Activated gamma-delta T cell (primary cell): ENCODE results near the gene B4GALT5.

Experiments used
- DNase-seq: peaks from one replicate; lab custom pipeline; 2025; lab: John Stamatoyannopoulos, UW

The B4GALT5 gene

DNA sequence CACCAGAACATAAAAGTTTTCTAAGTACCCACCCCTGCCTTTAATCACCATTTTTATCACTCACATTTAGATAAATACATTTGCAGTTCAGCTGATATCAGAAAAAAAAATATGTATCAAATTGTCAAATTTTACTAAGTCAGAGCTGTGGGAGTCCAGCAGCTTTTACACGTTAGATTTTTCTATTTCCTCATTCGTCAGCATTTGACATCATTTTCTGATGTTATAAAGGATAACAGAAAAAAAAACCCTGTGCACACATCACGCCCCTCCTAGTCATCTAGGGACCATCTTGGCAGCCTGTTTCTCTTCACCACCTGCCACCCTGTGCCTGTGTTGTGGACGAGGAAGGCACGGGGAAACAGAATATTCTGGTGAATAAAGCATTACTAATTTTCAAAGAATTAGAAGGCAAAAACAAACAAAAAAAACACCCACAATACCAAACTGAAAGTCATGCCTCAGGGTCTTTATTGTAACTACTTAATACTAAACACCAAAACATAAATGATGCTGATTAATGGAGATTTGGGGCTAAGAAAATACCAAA, 12.4 kb downstream of the B4GALT5 start:
- no peak for DNase-seq

DNA sequence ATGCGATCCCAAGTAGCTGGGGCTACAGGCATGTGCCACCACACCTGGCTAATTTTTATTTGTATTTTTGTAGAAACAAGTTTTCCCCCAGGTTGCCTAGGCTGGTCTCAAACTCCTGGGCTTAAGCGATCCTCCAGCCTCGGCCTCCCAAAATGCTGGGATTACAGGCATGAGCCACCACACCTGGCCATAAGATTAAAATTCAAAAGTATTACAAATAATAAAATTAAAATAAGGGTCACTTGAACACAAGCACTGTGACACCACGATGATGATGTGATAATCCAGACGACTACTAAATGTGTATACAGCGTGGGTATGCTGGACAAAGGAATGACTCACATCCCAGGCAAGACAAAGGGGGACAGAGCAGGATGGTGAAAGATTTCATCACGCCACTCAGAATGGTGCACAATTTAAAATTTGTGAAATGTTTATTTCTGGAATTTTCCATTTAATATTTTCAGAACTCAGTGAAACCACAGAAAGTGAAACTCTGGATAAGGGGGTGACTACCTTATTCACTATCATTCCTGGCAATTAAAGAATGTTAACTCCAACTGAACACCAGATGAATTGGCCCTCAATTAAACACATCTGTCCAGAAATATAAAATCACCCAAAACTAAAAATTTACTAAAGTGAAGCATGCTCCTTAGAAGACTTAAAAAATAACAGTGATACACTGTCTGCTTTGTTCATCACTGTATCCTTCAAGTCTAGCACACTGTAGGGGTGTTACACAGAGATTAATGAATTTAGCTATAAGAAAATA, 13.1 kb downstream of the B4GALT5 start:
- no peak for DNase-seq

DNA sequence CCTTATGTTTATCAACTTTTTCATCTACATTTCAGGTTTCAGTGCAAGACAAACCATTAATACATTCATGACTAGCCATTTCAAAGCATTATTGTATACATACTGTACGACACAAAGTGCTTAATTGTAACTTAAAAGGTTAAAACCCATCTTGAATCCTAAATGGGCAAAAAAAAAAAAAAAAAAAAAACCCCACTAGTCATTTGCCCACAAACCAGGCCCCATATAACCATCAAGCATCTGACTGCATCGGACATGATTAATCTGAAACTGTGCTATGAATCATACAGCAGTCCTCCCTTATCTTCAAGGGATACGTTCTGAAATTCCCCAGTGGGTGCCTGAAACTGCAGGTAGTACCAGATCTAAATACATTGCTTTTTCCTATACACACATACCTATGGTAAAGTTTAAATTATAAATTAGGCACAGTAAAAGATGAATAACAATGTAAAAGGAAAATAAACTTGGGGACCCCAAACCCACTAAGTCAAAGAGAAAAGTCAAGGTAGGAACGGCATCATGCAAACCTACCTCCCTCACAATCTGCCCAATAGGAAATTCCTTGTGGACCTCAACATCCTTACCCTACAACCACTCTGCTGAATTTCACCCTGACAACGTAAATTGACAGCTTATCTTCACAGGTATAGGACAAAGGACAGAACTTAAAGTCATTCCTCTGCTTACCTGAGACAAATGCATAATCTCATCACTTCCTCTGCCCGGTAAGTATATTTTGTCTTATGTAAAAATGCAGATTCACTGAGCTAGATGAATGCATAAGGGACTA, 14.3 kb downstream of the B4GALT5 start:
- DNase-seq = no peak

DNA sequence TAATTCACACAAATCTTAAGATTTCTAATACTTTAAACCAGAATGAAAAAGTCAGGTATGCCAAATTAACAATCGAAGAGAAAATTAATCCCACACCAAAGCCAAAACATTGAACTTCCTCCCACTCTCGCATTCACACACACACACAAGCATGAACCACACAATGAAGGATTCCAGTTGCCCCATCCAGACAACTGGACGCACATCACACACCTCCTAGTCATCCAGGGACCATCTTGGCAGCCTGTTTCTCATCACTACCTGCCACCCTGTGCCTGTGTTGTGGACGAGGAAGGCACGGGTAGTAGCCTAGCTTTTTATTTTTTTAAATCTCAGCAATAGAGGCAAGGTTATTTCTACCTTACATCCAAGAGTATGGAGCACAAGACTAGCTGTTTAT, 15.2 kb downstream of the B4GALT5 start:
- no peak for DNase-seq

DNA sequence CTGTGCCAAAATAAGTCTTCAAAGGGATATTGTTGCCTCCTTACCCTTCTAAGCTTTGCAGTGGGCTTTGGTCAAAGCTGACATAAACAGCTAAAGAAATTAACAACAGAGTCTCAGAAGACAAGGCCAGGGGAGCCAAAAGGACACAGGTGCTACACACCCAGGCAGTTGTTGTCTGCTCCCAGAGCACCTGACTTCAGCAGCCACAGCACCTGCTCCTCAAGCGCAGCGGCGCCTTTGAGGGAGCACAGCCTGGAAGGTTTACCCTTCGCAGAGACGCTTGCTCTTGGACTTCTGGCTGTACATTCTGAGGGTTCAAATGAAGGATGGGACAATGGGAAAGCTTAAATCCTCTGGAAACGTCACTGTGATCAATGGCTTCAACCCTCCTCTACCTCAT, 16.6 kb downstream of the B4GALT5 start:
- DNase-seq = no peak

DNA sequence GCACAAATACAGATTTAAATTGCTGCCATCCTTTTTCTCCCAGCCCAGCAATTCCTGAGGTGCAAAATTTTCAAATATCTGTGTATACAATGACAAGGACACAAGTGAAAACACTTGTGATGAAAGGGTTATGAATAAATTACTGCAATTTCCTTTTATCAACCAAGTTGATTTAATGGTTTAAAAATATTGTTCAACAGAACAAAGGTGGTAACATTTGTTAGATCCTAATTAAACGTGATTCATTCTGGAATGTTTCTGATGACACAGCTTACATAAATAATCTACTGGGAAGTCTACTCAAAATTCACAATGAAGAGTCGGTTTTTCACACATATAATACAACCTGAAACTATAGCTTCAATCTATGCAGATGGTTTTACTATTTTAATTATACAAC, 17.1 kb downstream of the B4GALT5 start:
- no peak for DNase-seq

DNA sequence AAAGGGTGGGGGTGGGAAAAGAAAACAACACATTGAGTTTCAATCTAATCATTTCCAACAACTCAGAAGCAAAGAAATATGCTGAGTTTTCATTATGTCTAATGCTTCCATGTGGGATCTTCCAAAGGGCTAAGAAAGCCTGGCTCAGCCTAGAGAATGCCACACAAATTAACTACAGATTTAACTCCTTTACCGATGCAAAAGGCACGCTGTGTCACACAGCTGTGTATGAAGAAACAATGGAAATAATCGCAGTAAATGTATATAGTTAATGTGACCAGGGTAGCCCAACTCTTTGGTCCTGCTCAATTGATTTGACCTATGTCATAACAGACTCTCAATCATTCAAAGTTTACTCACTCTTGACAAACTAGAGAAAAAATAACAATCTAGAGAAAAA, 17.8 kb downstream of the B4GALT5 start:
- DNase-seq = no peak

DNA sequence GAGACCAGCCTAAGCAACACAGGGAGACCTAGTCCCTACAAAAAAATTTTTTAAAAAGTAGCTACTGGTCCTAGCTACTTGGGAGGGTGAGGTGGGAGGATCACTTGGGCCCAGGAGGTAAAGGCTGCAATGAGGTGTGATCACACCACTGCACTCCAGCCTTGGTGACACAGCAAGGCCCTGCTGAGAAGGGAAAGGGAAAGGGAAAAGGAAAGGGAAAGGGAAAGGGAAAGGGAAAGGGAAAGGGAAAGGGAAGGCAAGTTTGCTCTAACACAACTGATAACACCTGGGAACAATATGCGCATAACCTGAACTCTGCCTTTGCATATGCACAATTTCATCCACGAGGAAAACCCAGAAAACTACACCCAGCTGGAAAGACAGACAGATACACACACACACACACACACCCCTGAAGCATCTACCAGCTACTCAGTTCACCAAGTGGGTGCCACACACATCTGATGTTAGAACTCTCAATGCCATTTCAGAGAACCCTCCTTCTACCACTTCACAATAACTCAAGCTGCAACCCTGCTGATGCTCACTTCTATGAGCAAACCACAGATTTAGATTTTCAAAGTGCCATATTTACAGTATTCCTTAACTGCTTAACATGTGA, 19.1 kb downstream of the B4GALT5 start:
- no peak for DNase-seq

DNA sequence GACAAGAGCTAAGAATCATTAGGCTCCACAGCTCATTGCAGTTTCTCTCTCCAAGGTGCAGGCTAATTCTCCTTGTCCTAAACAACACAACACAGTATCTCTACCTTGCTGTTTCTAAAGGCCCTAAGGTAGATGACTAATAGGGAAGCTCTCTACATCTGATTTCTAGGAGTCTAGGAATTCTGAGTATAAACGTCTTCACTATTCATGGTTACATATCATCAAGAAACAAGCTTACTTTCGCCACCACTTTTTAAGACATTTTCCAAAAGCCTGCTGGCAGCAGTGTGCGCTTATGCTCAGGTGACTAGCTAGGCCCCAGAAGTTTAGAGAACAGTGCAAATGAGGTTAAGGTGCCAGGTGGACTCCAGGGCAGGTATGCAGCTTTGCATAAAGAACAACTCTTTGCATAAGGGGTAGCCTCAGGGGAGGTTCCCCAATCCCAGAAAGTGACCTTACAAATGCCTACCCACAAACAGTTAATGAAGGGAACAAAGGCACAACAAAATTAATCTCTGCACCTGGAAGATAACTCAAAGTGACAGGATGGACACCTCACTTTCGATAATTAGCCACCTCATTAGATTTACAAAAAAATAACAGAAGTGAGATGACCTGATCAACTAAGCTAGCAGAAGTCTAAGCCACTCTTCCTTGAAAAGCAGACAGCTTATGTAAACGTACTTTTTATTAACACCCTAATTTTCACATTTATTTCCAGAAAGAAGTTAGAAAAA, 20.1 kb downstream of the B4GALT5 start:
- no peak for DNase-seq

DNA sequence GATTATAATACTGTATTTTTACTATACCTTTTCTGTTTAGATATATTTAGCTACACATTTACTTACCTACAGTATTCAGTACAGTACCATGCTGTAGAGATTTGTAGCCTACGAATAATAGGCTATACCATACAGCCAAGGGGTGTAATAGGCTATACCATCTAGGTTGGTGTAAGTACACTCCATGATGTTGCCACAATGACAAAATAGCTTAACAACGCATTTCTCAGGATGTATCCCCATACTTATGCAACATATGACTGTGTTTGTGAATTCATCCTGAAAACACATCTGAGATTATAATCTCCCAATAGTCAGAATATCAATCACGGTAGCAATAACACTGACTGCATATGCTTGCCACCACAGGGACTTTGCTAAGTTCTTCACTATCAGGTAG, 20.7 kb downstream of the B4GALT5 start:
- no peak for DNase-seq

DNA sequence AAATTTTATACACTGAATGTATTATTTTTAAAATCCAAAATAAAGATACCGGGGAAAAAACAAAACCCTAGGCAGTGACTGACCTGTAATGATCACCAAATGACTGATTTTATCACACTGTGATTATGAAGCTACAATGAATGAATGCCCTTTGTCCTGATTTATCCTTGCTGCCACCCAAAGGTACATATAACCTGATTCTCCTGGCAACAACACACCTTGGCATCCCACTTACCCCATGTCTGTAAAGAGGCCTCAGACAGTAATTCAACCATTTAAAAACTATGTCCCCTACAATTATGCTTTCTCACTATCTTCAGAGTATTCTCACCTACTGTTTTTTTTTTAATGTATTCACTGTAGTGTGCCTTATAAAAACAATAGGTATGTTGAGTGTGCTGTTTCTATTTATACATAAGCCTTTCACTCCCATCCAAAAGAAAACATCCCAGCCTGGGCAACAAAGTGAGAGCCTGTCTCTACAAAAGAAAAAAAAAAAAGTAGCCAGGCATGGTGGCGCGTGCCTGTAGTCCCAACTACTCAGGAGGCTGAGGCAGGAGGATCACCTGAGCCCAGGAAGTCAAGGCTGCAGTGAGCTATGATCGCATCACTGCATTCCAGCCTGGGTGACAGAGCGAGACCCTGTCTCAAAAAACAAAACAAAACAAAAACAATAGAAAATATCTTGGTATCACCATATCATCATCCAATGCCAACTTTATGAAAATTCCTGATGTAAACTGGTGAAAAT, 21.7 kb downstream of the B4GALT5 start:
- DNase-seq = no peak

DNA sequence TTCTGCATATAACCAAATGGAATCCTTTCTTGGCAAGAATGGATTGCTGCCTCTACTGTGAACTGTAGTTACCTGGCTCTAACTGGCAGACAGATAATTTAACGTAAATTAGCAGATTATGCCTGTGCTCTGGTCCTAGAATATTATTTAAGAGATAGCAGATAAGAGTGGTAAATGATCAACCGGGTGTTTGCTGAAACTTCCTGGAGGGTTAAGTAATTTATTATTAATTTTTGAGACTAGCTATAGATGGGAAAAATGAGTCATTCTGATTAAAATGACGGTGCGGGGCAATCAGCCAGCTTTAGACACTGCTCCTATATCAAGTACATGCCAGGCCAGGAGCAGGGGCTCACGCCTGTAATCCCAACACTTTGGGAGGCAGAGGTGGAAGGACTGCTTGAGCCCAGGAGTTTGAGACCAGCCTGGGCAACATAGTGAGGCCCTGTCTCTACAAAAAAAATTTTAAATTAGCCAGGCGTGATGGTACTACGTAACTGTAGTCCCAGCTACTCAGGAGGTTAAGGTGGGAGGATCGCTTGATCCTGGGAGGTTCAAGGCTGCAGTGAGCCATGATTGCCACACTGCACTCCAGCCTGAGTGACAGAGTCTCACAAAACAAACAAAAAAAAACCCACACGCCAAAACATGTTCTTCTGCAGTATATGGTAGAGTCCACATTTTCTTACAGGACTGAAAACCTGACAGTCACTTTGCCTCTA, 22.6 kb downstream of the B4GALT5 start:
- no peak for DNase-seq

DNA sequence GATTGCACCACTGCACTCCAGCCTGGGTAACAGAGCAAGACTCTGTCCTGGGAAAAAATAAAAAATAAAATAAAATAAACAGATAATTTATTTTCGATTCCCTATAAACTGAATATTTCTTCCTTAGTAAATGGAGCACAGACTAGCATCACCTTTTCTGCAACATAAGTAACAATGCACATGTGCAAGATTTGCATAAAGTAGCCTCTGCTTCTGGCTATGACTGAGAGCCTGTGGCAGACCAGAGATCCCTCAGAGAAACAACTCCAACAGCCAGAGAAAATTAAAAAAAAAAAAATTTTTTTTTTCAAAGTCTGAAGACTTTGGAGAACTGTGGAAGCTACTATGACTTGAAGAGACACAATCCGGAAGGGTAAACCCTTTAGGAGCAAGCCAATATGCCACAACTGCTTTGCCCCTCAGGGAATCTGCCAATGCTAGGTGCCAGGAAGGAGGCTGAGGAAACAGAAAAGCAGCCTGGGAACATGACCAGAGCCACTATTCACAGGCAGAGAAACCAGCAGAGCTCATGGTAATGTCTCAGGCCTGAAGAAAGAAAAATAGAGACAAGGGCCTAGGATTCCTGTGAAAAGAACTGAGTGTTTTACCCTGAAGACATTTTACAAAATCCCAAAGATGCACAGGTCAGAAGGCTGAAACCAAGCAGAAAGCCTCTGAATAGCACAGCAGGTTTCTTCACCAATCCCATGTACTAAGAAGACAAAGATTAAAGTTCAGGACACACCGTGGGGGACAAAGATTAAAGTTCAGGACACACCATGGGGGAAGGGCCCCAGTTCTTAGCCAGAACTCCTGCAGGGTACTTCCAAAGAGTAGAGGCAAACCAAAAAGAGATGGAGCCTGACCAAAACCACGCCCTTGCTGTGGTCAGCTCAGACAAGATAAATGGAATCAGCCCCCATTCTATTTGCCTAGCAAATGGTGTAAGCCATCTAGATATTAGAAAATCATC, 25.8 kb downstream of the B4GALT5 start:
- DNase-seq = no peak

DNA sequence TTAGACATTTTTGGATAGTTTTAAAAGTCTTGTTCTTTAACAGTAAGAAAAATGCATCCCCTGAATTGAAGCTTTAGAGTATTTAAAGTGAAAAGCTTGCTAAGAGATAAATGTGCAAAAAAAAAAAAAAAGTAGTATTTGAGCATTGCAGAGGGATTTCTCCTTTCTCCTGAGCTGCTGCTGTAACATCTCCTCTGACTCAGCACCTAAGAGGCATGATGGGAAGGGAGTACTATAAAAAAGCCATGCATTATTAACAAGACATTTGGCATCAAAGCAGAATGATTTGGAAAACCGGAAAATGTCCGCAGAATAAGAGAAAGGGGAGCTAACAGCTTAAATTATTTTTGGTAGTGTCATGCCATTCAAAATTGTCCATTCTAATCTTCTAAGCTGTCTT, 27.9 kb downstream of the B4GALT5 start:
- DNase-seq = no peak

DNA sequence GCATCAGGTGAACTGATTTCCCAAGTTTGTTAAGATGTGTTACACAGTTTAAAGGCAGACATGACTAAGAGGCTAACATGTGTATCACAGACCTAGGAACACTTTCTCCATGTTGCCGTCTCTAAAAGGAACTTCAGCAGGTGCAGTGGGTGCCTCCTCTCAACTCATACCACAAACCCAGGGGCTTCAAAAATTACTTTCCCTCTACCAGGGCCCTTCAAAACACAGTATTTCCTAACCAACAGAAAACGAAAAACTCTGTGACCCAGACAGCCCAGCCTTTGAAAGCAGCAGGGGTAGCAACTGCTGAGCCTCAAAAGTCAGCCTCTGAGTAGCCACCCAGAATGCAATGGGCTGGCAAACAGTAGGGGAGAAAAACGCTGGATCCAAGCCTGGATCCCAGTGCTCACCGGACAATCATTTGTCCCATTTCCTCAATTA, 28.5 kb downstream of the B4GALT5 start:
- DNase-seq = no peak

DNA sequence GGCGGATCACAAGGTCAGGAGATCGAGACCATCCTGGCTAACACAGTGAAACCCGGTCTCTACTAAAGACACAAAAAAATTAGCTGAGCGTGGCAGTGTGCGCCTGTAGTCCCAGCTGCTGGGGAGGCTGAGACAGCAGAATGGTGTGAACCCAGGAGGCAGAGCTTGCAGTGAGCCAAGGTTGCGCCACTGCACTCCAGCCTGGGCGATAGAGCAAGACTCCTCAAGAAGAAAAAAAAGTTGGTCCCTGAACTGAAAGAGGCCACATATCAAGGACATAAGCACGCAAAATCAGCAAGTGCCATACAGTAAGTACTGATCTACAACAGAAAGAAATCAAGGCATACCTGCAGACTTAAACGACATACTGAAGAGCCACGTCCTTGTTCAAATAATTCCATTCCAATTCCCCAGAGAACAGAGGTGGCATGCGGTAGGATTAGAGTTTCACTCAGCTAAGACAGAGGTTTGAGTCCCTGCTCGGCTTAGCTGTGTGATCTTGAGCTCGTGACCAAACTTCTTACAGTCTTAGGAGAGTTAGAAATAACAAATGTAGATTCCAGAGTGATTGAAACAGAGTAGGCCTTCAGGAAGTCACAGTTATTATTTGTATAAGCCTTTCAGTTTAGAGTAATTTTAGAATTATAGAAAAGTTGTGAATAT, 29.2 kb downstream of the B4GALT5 start:
- DNase-seq = no peak

DNA sequence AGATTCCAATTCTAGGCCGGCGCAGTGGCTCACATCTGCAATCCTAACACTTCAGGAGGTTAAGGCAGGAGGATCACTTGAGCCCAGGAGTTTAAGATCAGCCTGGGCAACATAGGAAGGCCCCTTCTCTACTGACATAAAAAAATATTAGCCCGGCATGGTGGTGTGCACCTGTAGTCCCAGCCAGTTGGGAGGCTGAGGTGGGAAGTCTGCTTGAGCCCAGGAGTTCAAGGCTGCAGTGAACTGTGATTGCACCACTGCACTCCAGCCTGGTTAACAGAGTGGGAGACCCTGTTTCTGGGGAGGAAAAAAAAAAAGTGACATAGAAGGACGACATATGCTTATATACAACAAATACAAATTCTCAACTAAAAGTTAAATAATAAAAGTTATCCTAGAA, 30.9 kb downstream of the B4GALT5 start:
- DNase-seq = no peak

DNA sequence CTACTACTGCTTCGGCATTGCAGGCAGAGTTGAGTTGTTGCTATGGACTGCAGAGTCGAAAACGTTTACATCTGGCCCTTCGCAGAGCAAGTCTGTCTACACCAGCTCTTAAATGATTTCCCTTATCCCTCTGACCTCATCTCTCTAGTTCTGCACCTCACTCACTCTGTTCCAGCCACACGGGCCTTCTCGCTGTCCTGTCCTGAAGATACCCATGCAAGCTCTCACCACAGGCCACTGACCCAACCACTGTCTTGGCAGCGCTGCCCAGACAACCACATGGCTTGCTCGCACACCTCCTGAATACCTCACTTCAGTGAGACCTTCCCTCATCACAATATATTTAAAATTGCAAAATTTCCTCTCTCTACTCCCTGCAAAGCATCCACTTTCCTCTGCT, 31.4 kb downstream of the B4GALT5 start:
- DNase-seq = no peak

DNA sequence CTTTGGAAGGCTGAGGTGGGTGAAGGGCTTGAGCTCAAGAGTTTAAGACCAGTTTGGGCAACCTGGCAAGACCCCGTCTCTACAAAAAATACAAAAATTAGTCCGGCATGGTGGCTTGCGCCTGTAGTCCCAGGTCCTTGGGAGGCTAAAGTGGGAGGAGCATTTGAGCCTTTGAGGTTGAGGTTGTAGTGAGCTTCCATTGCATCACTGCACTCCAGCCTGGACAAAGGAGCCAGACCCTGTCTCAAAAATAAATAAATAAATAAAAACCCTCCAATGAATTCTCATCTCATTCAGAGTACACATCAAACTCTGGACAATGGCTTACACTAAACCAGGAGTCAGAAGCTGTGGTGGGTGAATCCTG, 31.8 kb downstream of the B4GALT5 start:
- no peak for DNase-seq
